Neutrophil (primary cell): ENCODE measurements around the gene SH3GL1.

Experiments used
- H3K27ac ChIP-seq: fragments of 200-600 bp; sonication (generic); 2 replicates; pipeline ENCODE4 v1.5.1; 2016; ENCODE audit warnings: mild to moderate bottlenecking, moderate library complexity
- H3K27me3 ChIP-seq: fragments of 200-600 bp; sonication (generic); 2 replicates; pipeline ENCODE4 v1.6.0; 2016; ENCODE audit warnings: mild to moderate bottlenecking
- H3K36me3 ChIP-seq: fragments of 200-600 bp; sonication (generic); 2 replicates; pipeline ENCODE4 v1.5.1; 2017
- H3K4me1 ChIP-seq, 2 experiments: fragments of 200-600 bp in 1 of 2; sonication (generic) in 1 of 2; 1 replicate in 1 of 2; 2 replicates in 1 of 2; pipeline versions ENCODE4 v1.5.1 to v1.6.1; 2013 to 2016; ENCODE audit warnings: low read depth in 1 of 2, low read length in 1 of 2, mild to moderate bottlenecking in 1 of 2, moderate library complexity in 1 of 2; ENCODE audit not compliant: control insufficient read depth in 1 of 2, insufficient read depth in 1 of 2
- H3K4me3 ChIP-seq, 2 experiments: fragments of 200-600 bp in 1 of 2; sonication (generic) in 1 of 2; 1 replicate in 1 of 2; 2 replicates in 1 of 2; pipeline ENCODE4 v1.5.1; 2013 to 2016; ENCODE audit warnings: low read depth in 1 of 2, low read length in 1 of 2, mild to moderate bottlenecking in 1 of 2, moderate library complexity in 1 of 2
- H3K9me3 ChIP-seq: fragments of 200-600 bp; sonication (generic); 2 replicates; pipeline ENCODE4 v1.5.1; 2016
- CTCF ChIP-seq: fragments of 200-600 bp; sonication (generic); IDR thresholded peaks from 2 replicates; pipeline ENCODE4 v1.5.1; 2016; ENCODE audit warnings: antibody characterized with exemption

The SH3GL1 gene

DNA sequence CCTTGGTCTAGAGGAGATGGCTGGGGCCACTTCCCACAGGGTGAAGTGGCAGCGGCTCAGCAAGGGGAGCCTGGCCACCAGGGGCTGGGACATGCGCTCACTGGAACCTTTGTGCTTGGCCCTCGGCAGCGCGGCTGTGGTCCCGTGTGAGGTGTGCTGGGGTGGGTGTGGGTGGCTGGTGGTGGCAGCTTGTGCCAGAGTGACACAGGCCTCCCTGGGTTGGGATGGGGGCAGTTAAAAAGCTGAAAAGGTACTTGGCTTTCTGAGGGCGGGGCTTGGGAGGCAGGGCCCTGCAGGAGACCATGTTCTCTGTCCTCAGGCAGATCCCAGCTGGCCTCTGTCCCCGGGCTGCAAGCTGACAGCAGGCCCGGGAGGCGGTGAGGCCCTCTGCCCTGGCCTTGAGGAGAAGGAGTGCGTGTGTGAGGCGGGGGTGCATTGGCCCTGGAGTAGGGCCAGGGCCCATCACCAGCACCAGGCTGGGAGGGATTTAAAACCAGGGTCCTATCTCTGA lies 39.7 kb downstream of the SH3GL1 start:
- Histone ChIP-seq H3K27me3 (no peaks in the 10 kb centered on the region), H3K36me3 (peaks cover 89% of the 10 kb centered on the region), H3K9me3 (no peaks in the 10 kb centered on the region), H3K4me1 (no peaks in the 10 kb centered on the region), H3K4me3 (no peak overlapping the region), H3K27ac (no peak overlapping the region)
- no peak for TF ChIP-seq CTCF

- TF ChIP-seq CTCF, result no peak
- peaks cover 84% of the 10 kb centered on the region for H3K36me3 ChIP-seq
- no peaks in the 10 kb centered on the region for H3K4me1 ChIP-seq
- no peaks in the 10 kb centered on the region for H3K27me3 ChIP-seq
- no peaks in the 10 kb centered on the region for H3K9me3 ChIP-seq
- H3K4me3 ChIP-seq, result no peak overlapping the region
- no peak overlapping the region for H3K27ac ChIP-seq
Observed at GRCh38 chr19:4360081-4360569, 40.2 kb downstream of the SH3GL1 start.

- H3K36me3 ChIP-seq, result peaks cover 80% of the 10 kb centered on the region
- H3K27me3 ChIP-seq, result no peaks in the 10 kb centered on the region
- H3K27ac ChIP-seq, result no peak overlapping the region
- no peak overlapping the region for H3K4me3 ChIP-seq
- no peaks in the 10 kb centered on the region for H3K9me3 ChIP-seq
- H3K4me1 ChIP-seq, result no peaks in the 10 kb centered on the region
- TF ChIP-seq CTCF, result no peak
Observed at GRCh38 chr19:4359627-4360000, 40.7 kb downstream of the SH3GL1 start.

DNA sequence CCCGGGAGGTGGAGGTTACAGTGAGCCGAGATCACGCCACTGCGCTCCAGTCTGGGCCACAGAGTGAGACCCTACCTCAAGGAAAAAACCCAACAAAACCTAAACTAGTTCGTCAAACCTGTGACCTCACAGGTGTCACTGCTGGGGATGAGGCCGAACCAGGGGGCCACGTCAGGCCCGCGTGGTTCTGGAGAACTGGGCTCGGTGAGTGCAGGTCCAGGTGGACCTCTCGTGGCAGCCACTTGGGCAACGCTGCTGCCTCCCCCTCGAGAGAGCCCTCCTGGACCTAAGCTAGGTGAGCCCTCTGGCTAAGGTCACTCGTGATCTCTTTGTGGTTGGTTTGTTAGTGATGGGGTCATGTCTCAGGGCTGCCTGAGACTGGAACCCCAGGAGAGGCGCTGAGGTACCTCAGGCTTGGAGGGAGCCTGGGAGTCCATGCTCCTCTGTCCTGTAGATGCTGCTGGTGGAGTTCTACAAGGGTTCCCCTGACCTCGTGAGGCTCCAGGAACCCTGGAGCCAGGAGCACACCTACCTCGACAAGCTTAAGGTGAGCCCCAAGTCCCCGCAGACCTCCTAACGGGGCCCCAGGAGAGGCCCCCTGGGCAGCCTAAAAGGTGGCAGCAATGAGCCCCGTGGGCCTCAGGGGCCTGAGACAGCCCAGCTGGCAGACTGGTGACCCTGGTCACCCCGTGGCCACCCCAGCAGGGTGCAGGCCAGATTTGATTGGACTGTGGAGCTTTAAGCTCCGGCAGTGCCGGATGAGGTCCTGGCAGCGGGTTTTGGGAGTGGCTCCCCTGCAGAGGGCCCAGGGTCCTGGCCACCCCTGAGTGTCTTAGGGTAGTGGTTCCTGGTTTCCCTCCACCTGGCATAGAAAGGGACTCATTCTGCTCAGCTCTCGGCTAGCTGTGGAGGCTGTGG lies 41.4 kb downstream of the SH3GL1 start:
- no peak overlapping the region for H3K4me3 ChIP-seq
- TF ChIP-seq CTCF, result no peak
- peaks cover 79% of the 10 kb centered on the region for H3K36me3 ChIP-seq
- H3K4me1 ChIP-seq, result no peaks in the 10 kb centered on the region
- no peaks in the 10 kb centered on the region for H3K27me3 ChIP-seq
- no peaks in the 10 kb centered on the region for H3K9me3 ChIP-seq
- H3K27ac ChIP-seq, result no peak overlapping the region

DNA sequence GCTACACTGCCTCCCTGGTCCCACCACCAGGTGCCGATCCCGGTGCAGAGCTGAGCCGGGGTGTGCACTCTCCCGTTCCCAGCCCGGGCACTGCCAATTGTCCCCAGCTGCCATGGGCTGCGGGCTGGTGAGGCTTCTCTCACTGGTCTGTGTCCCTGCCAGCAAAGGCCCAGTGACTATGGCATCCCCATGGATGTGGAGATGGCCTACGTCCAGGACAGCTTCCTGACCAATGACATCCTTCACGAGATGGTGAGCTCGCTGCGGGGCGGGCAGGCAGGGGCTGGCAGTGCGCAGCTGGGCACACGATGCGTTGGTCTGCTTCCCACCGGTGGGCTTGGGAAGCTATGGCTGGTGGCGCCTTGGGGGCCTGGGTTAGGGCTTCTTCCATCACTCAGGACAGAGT lies 42.4 kb downstream of the SH3GL1 start:
- Histone ChIP-seq H3K4me3 (no peak overlapping the region), H3K27ac (no peak overlapping the region), H3K27me3 (no peaks in the 10 kb centered on the region), H3K9me3 (no peaks in the 10 kb centered on the region), H3K4me1 (no peaks in the 10 kb centered on the region), H3K36me3 (peaks cover 73% of the 10 kb centered on the region)
- no peak for TF ChIP-seq CTCF
